Upper lobe of left lung (tissue), 4 donors: ENCODE data around the gene INHBE.
"Not testable (repeated sequence)": the region's sequence is repeated elsewhere in the genome, so short reads cannot be mapped to it uniquely, and the experiment has no call there.

ENCODE experiments used
- EP300 ChIP-seq, 4 donors: sonication (generic); formaldehyde crosslinking; IDR thresholded peaks; one replicate each; pipeline ENCODE4 v1.5.1; 2017; ENCODE audit warnings: antibody characterized with exemption in 4 of 4, control low read depth in 2 of 4
- POLR2A ChIP-seq, 4 donors: fragments of 450-650 bp; IDR thresholded peaks; one replicate each; pipeline ENCODE4 v1.5.1; 2016 to 2017; ENCODE audit warnings: antibody characterized with exemption in 4 of 4, mild to moderate bottlenecking in 2 of 4
- TF ChIP-seq, protein P1 (sequence below), 6 experiments: fragments of 450-650 bp in 4 of 6; fragments of 200-600 bp in 2 of 6; sonication (generic) in 2 of 6; IDR thresholded peaks; one replicate each; pipeline ENCODE4 v1.5.1; 2016 to 2019; ENCODE audit warnings: antibody characterized with exemption in 6 of 6

DNA sequence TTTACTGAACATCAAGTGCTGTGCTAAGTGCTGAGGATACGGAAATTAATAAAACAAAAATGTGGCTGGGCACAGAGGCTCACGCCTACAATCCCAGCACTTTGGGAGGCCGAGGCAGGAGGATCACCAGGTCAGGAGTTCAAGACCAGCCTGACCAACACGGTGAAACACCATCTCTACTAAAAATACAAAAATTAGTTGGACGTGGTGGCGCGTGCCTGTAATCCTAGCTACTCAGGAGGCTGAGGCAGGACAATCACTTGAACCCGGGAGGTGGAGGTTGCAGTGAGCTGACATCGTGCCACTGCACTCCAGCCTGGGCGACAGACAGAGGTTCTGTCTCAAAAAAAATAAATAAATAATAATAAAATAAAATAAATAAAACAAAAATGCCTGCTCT, 28.2 kb upstream of the INHBE start:
- TF ChIP-seq, protein P1, sequence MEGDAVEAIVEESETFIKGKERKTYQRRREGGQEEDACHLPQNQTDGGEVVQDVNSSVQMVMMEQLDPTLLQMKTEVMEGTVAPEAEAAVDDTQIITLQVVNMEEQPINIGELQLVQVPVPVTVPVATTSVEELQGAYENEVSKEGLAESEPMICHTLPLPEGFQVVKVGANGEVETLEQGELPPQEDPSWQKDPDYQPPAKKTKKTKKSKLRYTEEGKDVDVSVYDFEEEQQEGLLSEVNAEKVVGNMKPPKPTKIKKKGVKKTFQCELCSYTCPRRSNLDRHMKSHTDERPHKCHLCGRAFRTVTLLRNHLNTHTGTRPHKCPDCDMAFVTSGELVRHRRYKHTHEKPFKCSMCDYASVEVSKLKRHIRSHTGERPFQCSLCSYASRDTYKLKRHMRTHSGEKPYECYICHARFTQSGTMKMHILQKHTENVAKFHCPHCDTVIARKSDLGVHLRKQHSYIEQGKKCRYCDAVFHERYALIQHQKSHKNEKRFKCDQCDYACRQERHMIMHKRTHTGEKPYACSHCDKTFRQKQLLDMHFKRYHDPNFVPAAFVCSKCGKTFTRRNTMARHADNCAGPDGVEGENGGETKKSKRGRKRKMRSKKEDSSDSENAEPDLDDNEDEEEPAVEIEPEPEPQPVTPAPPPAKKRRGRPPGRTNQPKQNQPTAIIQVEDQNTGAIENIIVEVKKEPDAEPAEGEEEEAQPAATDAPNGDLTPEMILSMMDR (IDR thresholded peaks at IDR 0.05), result not testable (repeated sequence)
- not testable (repeated sequence) for TF ChIP-seq EP300, POLR2A (IDR thresholded peaks at IDR 0.05)
